Activated T-cell treated with anti-CD3 and anti-CD28 coated beads, Interleukin-2, amount 50 U/mL, for 4 hours (primary cell): ENCODE results near the gene STAP2. TPM values are rescaled to one million over a fixed set of nuclear protein-coding genes. Genes with fewer than 3 reads are reported as not detected.

ENCODE experiments used
- ATAC-seq, 2 donors: fragments of 200-7000 bp; cut with Tn5 transposase; one replicate each; pipeline ENCODE4 v1.10.0; 2021
- DNase-seq: peaks from one replicate; pipeline ENCODE4 v3.0.0-alpha.2; 2020
- H3K27me3 Mint-ChIP-seq: one replicate; pipeline ENCODE4 v1.8.0; 2021; ENCODE audit warnings: low read depth, mixed read lengths
- H3K36me3 Mint-ChIP-seq: one replicate; pipeline ENCODE4 v1.8.0; 2022; ENCODE audit warnings: mixed read lengths; ENCODE audit not compliant: insufficient read depth
- H3K4me1 Mint-ChIP-seq: one replicate; pipeline ENCODE4 v1.8.0; 2021; ENCODE audit warnings: low read depth, mixed read lengths
- H3K4me3 Mint-ChIP-seq: one replicate; pipeline ENCODE4 v1.8.0; 2021; ENCODE audit warnings: mild to moderate bottlenecking, moderate library complexity, mixed read lengths
- H3K9me3 Mint-ChIP-seq: one replicate; pipeline ENCODE4 v1.8.0; 2021; ENCODE audit warnings: mixed read lengths
- total RNA-seq, 3 donors: library from RNA; stranded (reverse); gene quantifications; one replicate each; pipeline ENCODE4 v1.2.1, GENCODE V29; 2021

Gene STAP2
- total RNA-seq, 3 donors from 2014 or later: 11.1 to 13.2 (median 12.8) TPM

GRCh38 chr19:4365791-4366665 is 27.4 kb upstream of the STAP2 start:
- DNase-seq (no peak), ATAC-seq (no peak)
- H3K4me1 Mint-ChIP-seq: peaks cover 29% of the 10 kb centered on the region
- H3K27me3 Mint-ChIP-seq: no peaks in the 10 kb centered on the region
- H3K4me3 Mint-ChIP-seq: no peak overlapping the region
- H3K9me3 Mint-ChIP-seq: no peaks in the 10 kb centered on the region
- H3K36me3 Mint-ChIP-seq: peaks cover 4% of the 10 kb centered on the region

GRCh38 chr19:4365341-4365740 is 26.7 kb upstream of the STAP2 start:
- DNase-seq (no peak), ATAC-seq (no peak)
- Mint-ChIP-seq H3K4me3 (no peak overlapping the region), H3K9me3 (no peaks in the 10 kb centered on the region), H3K4me1 (peaks cover 22% of the 10 kb centered on the region), H3K27me3 (no peaks in the 10 kb centered on the region), H3K36me3 (peaks cover 4% of the 10 kb centered on the region)

GRCh38 chr19:4363571-4364304 is 25.1 kb upstream of the STAP2 start:
- ATAC-seq: no peak
- no peaks in the 10 kb centered on the region for H3K27me3 Mint-ChIP-seq
- H3K36me3 Mint-ChIP-seq: peaks cover 4% of the 10 kb centered on the region
- DNase-seq: no peak
- no peak overlapping the region for H3K4me3 Mint-ChIP-seq
- no peaks in the 10 kb centered on the region for H3K9me3 Mint-ChIP-seq
- H3K4me1 Mint-ChIP-seq: peaks cover 9% of the 10 kb centered on the region

- Mint-ChIP-seq H3K27me3 (no peaks in the 10 kb centered on the region), H3K4me1 (peaks cover 4% of the 10 kb centered on the region), H3K9me3 (no peaks in the 10 kb centered on the region), H3K4me3 (no peak overlapping the region), H3K36me3 (peaks cover 4% of the 10 kb centered on the region)
- DNase-seq (no peak), ATAC-seq (no peak)
These were observed 24.4 kb upstream of the STAP2 start for GRCh38 chr19:4362831-4363545.

- Mint-ChIP-seq H3K36me3 (peaks cover 4% of the 10 kb centered on the region), H3K9me3 (no peaks in the 10 kb centered on the region), H3K4me1 (no peaks in the 10 kb centered on the region), H3K4me3 (no peak overlapping the region), H3K27me3 (no peaks in the 10 kb centered on the region)
- ATAC-seq (no peak), DNase-seq (no peak)
These were observed 23.6 kb upstream of the STAP2 start for GRCh38 chr19:4362101-4362828.

- ATAC-seq (no peak), DNase-seq (no peak)
- H3K27me3 Mint-ChIP-seq: no peaks in the 10 kb centered on the region
- H3K4me3 Mint-ChIP-seq: no peak overlapping the region
- peaks cover 4% of the 10 kb centered on the region for H3K36me3 Mint-ChIP-seq
- H3K9me3 Mint-ChIP-seq: no peaks in the 10 kb centered on the region
- no peaks in the 10 kb centered on the region for H3K4me1 Mint-ChIP-seq
These were observed 22.8 kb upstream of the STAP2 start for GRCh38 chr19:4361152-4362046.

- ATAC-seq (no peak), DNase-seq (no peak)
- H3K36me3 Mint-ChIP-seq: peaks cover 4% of the 10 kb centered on the region
- H3K27me3 Mint-ChIP-seq: no peaks in the 10 kb centered on the region
- H3K9me3 Mint-ChIP-seq: no peaks in the 10 kb centered on the region
- H3K4me3 Mint-ChIP-seq: no peak overlapping the region
- no peaks in the 10 kb centered on the region for H3K4me1 Mint-ChIP-seq
These were observed 22.1 kb upstream of the STAP2 start for GRCh38 chr19:4360641-4361151.

GRCh38 chr19:4360081-4360569 is 21.5 kb upstream of the STAP2 start:
- no peaks in the 10 kb centered on the region for H3K4me1 Mint-ChIP-seq
- no peaks in the 10 kb centered on the region for H3K9me3 Mint-ChIP-seq
- H3K36me3 Mint-ChIP-seq: peaks cover 4% of the 10 kb centered on the region
- H3K27me3 Mint-ChIP-seq: no peaks in the 10 kb centered on the region
- no peak overlapping the region for H3K4me3 Mint-ChIP-seq
- ATAC-seq: no peak
- DNase-seq: no peak

- H3K27me3 Mint-ChIP-seq: no peaks in the 10 kb centered on the region
- H3K4me1 Mint-ChIP-seq: no peaks in the 10 kb centered on the region
- ATAC-seq: no peak
- DNase-seq: no peak
- H3K36me3 Mint-ChIP-seq: peaks cover 4% of the 10 kb centered on the region
- H3K4me3 Mint-ChIP-seq: no peak overlapping the region
- no peaks in the 10 kb centered on the region for H3K9me3 Mint-ChIP-seq
These were observed 21.0 kb upstream of the STAP2 start for GRCh38 chr19:4359627-4360000.

- Mint-ChIP-seq H3K27me3 (no peaks in the 10 kb centered on the region), H3K9me3 (no peaks in the 10 kb centered on the region), H3K4me1 (no peaks in the 10 kb centered on the region), H3K36me3 (peaks cover 4% of the 10 kb centered on the region), H3K4me3 (no peak overlapping the region)
- DNase-seq (no peak), ATAC-seq (no peak)
These were observed 20.3 kb upstream of the STAP2 start for GRCh38 chr19:4358709-4359626.

GRCh38 chr19:4357921-4358326 is 19.3 kb upstream of the STAP2 start:
- H3K4me3 Mint-ChIP-seq: no peak overlapping the region
- no peaks in the 10 kb centered on the region for H3K4me1 Mint-ChIP-seq
- H3K9me3 Mint-ChIP-seq: no peaks in the 10 kb centered on the region
- H3K27me3 Mint-ChIP-seq: no peaks in the 10 kb centered on the region
- peaks cover 4% of the 10 kb centered on the region for H3K36me3 Mint-ChIP-seq
- no peak for ATAC-seq
- DNase-seq: no peak

- DNase-seq (no peak), ATAC-seq (no peak)
- H3K36me3 Mint-ChIP-seq: peaks cover 4% of the 10 kb centered on the region
- H3K4me1 Mint-ChIP-seq: peaks cover 2% of the 10 kb centered on the region
- no peaks in the 10 kb centered on the region for H3K9me3 Mint-ChIP-seq
- no peak overlapping the region for H3K4me3 Mint-ChIP-seq
- no peaks in the 10 kb centered on the region for H3K27me3 Mint-ChIP-seq
These were observed 18.6 kb upstream of the STAP2 start for GRCh38 chr19:4357095-4357797.
